ENCODE results near the gene CX3CL1. TPM values are rescaled to one million over a fixed set of nuclear protein-coding genes. Genes with fewer than 3 reads are reported as not detected.

Gene CX3CL1
- total and polyA plus RNA-seq, 2 of the 13 experiments (the other 11 are each of a cell fraction or from before 2014, with no cell fraction given) = 57.3 to 60.8 TPM

GRCh38 chr16:57384248-57385070, 12.2 kb downstream of the CX3CL1 start (continued):
- TF ChIP-seq, protein P1, sequence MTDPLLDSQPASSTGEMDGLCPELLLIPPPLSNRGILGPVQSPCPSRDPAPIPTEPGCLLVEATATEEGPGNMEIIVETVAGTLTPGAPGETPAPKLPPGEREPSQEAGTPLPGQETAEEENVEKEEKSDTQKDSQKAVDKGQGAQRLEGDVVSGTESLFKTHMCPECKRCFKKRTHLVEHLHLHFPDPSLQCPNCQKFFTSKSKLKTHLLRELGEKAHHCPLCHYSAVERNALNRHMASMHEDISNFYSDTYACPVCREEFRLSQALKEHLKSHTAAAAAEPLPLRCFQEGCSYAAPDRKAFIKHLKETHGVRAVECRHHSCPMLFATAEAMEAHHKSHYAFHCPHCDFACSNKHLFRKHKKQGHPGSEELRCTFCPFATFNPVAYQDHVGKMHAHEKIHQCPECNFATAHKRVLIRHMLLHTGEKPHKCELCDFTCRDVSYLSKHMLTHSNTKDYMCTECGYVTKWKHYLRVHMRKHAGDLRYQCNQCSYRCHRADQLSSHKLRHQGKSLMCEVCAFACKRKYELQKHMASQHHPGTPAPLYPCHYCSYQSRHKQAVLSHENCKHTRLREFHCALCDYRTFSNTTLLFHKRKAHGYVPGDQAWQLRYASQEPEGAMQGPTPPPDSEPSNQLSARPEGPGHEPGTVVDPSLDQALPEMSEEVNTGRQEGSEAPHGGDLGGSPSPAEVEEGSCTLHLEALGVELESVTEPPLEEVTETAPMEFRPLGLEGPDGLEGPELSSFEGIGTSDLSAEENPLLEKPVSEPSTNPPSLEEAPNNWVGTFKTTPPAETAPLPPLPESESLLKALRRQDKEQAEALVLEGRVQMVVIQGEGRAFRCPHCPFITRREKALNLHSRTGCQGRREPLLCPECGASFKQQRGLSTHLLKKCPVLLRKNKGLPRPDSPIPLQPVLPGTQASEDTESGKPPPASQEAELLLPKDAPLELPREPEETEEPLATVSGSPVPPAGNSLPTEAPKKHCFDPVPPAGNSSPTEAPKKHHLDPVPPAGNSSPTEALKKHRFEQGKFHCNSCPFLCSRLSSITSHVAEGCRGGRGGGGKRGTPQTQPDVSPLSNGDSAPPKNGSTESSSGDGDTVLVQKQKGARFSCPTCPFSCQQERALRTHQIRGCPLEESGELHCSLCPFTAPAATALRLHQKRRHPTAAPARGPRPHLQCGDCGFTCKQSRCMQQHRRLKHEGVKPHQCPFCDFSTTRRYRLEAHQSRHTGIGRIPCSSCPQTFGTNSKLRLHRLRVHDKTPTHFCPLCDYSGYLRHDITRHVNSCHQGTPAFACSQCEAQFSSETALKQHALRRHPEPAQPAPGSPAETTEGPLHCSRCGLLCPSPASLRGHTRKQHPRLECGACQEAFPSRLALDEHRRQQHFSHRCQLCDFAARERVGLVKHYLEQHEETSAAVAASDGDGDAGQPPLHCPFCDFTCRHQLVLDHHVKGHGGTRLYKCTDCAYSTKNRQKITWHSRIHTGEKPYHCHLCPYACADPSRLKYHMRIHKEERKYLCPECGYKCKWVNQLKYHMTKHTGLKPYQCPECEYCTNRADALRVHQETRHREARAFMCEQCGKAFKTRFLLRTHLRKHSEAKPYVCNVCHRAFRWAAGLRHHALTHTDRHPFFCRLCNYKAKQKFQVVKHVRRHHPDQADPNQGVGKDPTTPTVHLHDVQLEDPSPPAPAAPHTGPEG (CRISPR knock-in tag; IDR thresholded peaks at IDR 0.05) = no peak
- TF ChIP-seq FOXP4 (CRISPR knock-in tag; IDR thresholded peaks at IDR 0.05) (no peak), ZNF761 (CRISPR knock-in tag; conservative IDR thresholded peaks at IDR 0.05) (0 out of 2 replicates have a peak, but pooled peaks have one; percentile 56), RBM22 (optimal IDR thresholded peaks at IDR 0.05; ENCODE audit: low read length) (peak; percentile 98), AHDC1 (CRISPR knock-in tag; IDR thresholded peaks at IDR 0.05; ENCODE audit: borderline replicate concordance) (peak; percentile 63; the same call in 1 of the 2 replicates), MED8 (CRISPR knock-in tag; IDR thresholded peaks at IDR 0.05; ENCODE audit: insufficient replicate concordance) (peak; percentile 81), CBX2 (IDR thresholded peaks at IDR 0.05; ENCODE audit: low read depth, low read length) (no peak), CBX2 (CRISPR knock-in tag; IDR thresholded peaks at IDR 0.05; ENCODE audit: low read depth) (no peak), SIX4 (CRISPR knock-in tag; IDR thresholded peaks at IDR 0.05) (no peak), FOSL1 (CRISPR knock-in tag; IDR thresholded peaks at IDR 0.05; ENCODE audit: borderline replicate concordance) (no peak)
- TF ChIP-seq, protein P2, sequence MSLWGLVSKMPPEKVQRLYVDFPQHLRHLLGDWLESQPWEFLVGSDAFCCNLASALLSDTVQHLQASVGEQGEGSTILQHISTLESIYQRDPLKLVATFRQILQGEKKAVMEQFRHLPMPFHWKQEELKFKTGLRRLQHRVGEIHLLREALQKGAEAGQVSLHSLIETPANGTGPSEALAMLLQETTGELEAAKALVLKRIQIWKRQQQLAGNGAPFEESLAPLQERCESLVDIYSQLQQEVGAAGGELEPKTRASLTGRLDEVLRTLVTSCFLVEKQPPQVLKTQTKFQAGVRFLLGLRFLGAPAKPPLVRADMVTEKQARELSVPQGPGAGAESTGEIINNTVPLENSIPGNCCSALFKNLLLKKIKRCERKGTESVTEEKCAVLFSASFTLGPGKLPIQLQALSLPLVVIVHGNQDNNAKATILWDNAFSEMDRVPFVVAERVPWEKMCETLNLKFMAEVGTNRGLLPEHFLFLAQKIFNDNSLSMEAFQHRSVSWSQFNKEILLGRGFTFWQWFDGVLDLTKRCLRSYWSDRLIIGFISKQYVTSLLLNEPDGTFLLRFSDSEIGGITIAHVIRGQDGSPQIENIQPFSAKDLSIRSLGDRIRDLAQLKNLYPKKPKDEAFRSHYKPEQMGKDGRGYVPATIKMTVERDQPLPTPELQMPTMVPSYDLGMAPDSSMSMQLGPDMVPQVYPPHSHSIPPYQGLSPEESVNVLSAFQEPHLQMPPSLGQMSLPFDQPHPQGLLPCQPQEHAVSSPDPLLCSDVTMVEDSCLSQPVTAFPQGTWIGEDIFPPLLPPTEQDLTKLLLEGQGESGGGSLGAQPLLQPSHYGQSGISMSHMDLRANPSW (CRISPR knock-in tag; IDR thresholded peaks at IDR 0.05; ENCODE audit: borderline replicate concordance) = peak; percentile 71

All from HepG2 (cell line).